Stimulated activated CD4-positive, alpha-beta T cell treated with anti-CD3 and anti-CD28 coated beads, Interleukin-1b, Interleukin-23, amount 100 ng/mL, for 48 hours (primary cell): ENCODE data around the gene ISL2.
A peak's percentile ranks its signal among the peaks of the same experiment; 100 is the strongest.

Experiments
- DNase-seq: peaks from one replicate; pipeline ENCODE4 v3.0.0-alpha.2; 2020

ISL2 gene

DNA sequence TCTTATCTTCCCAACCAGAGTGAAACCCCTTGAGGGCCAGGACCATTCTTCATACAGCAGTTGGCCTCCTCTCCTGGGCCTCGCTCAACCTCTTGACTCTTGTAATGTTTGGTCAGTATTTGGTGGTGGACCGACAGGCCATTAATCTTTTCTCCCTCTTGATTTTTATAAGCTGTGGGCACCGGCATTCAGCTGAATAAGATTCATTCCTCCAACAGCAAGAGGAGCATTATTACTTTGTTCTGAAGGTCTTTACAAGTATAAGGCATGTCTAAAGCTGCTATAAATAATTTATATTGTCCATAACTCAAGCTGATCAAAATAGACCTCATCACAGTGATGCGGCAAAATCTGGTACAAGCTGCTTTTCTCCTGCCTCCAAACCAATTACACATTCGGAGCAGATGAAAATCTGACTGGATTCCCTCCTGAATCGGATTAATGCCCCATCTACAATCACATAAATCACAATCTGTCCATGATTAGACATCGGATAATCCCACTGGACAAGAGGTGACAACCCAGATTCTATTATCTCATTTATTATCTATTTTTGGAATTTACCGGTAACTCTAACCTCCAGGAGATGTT, 8.4 kb upstream of the ISL2 start:
- DNase-seq: no peak

DNA sequence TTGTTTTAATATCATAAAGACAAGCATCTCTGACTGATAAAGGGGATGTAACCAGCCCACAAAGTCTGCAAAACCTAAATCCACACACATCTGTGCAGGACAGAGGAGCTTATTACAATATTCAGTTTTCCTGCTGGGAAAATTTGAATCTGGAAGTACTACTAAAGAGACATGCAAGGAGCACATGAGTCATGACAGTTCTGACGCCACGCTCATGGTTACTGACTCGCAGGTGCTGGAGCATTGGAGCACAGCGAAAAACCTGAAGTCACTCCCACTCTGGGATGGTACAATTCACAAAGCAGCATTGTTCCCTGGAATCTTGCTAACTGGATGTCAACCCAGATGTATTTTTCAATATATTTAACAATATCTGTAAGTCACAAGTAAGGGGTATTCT, 7.6 kb upstream of the ISL2 start:
- no peak for DNase-seq

- DNase-seq: no peak
Measured at GRCh38 chr15:76330080-76330680, 6.4 kb upstream of the ISL2 start.

DNA sequence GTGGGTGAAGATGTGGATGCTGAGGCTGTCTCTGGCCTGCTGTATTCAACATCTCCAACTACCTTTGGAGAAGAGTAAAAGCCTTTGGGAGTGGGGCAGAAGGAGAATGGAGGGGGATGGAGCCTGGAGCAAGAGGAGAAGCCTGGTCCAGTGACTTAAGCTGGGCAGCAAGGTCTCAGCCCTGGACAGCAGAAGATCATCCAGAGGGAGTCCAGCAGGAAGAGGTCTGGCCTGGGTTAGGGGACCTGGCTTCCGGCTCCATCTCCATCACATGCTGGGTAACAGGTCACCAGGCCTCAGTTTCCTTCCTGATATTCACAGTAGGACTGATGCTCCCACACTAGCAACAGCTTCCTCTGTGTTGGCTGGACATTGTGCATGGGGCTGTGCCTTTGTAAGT, 3.8 kb upstream of the ISL2 start:
- no peak for DNase-seq

- no peak for DNase-seq
Measured at GRCh38 chr15:76333309-76333708, 3.3 kb upstream of the ISL2 start.

DNA sequence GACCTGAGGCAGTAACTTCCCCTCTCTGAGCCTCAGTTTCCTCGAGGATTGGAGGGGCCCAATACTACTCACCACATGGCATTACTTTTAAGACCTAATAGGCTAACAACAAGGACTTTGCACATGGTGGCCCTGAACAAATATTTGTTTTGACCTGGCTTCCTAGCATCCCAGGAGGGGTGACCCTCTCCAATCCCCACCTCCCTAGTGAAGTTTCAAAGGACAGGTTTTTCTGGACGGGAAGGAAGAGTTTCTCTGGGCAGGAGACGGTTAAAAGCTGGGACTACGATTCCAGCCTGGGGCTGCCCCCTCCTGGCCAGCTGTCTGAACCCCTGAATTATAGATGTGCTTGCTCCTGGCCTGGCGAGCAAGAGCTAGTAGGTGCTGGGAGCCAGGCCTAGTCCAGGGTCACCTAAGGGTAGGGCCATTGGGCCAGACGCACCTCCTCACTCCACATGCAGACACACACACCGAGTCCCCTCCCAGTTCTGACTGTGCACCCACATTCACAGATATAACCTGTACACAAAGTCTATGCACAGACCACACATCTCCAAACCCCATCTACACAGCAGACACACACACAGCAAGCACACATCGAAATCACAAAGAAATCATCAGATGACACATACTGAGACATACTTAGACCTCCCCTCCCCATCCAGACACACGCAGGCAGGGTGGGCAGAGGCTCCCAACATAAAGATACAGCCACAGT, 2.7 kb upstream of the ISL2 start:
- no peak for DNase-seq

GRCh38 chr15:76334438-76335306, 1.9 kb upstream of the ISL2 start:
- DNase-seq: no peak

DNA sequence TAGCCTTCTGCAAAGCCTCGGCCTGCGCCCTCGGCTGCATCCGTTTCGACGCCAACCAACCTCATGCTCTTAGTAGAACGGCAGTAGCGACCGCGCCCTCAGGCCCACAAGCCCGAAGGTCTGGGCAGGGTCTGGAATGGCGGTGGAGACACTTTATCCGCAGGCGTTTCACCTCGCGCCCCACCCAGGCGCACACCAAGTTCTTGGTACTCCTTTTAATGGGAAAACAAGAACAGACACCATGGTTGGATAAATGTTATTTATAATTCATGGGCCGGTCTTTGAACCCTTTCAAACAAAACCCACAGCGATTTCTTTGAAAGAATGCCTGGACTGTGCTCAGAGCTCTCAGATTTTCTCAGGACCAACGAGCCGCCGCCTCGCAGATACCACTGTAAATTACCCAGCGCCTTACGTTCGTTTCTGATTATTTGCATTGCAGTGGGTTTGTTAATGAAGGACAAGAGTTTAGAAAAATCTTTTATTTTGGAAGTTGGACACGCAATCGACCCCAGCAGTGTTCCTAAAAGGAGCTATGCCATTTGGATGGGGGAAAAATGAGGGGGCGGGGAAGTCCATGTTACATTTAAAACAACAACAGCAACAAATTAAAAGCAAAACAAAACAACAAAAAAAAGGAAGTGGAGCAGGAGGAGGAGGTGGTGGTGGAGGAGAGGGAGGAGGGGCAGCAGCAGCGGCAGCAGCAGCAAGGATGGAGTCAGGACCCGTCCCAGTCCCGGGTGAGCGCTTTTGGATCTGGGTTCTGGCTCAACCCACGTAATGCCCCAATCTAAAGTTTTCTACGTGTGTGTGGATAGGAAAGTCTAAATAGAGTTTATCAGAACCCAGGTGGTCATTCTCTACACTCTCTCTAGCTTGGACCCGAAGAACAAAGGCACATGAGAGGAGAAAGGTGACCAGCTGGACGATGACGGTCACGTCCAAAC, 993 bp upstream of the ISL2 start:
- DNase-seq: no peak

- no peak for DNase-seq
Measured at GRCh38 chr15:76337059-76337695, 604 bp downstream of the ISL2 start.

DNA sequence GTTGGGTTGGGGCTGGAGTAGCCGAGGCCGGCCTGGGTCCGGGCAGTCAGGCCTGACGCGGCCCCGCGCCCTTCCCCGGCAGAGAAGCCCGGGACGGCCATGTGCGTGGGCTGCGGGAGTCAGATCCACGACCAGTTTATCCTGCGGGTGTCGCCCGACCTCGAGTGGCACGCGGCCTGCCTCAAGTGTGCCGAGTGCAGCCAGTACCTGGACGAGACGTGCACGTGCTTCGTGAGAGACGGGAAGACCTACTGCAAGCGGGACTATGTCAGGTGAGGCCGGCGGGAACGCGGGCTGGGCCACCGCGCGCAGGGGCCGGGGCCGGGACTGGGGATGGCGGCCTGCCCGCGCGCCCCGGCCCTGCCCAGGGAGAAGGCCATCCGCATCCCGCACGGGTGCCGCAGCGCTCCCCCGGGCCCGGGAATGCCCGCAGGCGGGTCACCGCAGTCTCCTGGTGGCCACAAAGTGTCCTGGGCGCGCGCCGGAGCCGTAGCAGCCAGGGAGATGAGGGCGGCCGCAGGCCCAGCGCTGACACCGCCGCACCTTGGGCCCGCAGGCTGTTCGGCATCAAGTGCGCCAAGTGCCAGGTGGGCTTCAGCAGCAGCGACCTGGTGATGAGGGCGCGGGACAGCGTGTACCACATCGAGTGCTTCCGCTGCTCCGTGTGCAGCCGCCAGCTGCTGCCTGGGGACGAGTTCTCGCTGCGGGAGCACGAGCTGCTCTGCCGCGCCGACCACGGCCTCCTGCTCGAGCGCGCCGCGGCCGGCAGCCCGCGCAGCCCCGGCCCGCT, 1.3 kb downstream of the ISL2 start:
- DNase-seq: no peak

DNA sequence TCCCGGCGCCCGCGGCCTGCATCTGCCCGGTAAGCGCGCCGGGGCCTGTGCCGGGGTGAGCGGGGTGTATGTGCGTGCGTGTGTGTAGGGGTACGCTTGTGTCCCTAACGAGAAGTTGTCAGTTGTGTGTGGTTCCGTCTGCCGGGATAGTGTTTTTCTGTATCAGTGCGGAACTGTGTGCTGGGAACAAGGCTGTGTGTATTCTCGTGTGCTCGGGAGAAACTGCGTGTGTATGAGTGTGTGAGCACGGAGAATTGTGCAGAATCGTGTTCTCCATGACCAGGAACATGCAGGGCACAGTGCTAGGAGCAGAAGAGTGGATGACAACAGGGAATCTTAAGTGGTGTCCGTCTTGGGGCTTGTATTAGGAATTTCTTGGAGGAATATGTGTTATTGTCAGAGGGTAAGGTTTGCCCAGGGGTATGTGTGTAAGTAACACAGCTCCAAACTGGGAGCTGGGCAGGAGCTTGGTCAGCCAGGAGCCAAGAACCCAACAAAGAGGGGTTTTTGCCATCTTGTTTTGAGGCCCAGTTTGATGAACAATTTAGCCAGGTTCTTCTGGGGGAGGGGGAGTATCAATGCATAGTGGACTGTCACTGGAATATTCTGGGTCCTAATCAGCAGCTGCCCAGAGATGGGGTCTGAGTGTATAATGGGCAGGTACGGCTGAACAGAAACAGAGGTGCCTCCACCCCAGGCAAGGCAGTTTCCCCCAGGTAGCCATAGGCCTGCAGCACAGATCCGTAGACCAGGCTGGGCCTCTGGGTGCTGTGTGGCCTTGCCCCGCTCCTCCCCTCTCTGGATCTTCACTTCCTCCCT, 2.1 kb downstream of the ISL2 start:
- DNase-seq: no peak

GRCh38 chr15:76339305-76340197, 3.0 kb downstream of the ISL2 start:
- DNase-seq: no peak

GRCh38 chr15:76340198-76340802, 3.7 kb downstream of the ISL2 start:
- DNase-seq: no peak

DNA sequence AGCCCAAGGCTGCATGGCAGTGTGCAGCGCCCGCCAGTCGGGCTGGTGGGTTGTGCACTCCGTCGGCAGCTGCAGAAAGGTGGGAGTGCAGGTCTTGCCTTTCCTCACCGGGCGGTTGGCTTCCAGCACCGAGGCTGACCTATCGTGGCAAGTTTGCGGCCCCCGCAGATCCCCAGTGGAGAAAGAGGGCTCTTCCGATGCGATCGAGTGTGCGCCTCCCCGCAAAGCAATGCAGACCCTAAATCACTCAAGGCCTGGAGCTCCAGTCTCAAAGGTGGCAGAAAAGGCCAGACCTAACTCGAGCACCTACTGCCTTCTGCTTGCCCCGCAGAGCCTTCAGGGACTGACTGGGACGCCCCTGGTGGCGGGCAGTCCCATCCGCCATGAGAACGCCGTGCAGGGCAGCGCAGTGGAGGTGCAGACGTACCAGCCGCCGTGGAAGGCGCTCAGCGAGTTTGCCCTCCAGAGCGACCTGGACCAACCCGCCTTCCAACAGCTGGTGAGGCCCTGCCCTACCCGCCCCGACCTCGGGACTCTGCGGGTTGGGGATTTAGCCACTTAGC, 4.3 kb downstream of the ISL2 start:
- peak; percentile 57 for DNase-seq

DNA sequence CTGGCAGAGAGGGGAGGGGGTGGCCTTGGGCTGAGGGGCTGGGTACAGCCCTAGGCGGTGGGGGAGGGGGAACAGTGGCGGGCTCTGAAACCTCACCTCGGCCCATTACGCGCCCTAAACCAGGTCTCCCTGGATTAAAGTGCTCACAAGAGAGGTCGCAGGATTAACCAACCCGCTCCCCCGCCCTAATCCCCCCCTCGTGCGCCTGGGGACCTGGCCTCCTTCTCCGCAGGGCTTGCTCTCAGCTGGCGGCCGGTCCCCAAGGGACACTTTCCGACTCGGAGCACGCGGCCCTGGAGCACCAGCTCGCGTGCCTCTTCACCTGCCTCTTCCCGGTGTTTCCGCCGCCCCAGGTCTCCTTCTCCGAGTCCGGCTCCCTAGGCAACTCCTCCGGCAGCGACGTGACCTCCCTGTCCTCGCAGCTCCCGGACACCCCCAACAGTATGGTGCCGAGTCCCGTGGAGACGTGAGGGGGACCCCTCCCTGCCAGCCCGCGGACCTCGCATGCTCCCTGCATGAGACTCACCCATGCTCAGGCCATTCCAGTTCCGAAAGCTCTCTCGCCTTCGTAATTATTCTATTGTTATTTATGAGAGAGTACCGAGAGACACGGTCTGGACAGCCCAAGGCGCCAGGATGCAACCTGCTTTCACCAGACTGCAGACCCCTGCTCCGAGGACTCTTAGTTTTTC, 4.9 kb downstream of the ISL2 start:
- DNase-seq: no peak

- DNase-seq: no peak
Measured at GRCh38 chr15:76342058-76342381, 5.4 kb downstream of the ISL2 start.

- DNase-seq: peak; percentile 10
Measured at GRCh38 chr15:76342382-76343201, 6.0 kb downstream of the ISL2 start.
